DOHH2 (cell line): ENCODE measurements around the gene MADD.

Source experiments
- H3F3A ChIP-seq: fragments of 200-600 bp; sonication (generic), shearing (Covaris generic); 2 replicates; pipeline ENCODE4 v1.6.0; 2016; ENCODE audit warnings: antibody characterized with exemption, mild to moderate bottlenecking; ENCODE audit not compliant: control insufficient read depth, insufficient read depth
- H3K27ac ChIP-seq: fragments of 200-600 bp; sonication (generic); 2 replicates; pipeline ENCODE4 v1.5.1; 2014; ENCODE audit warnings: low read depth, mild to moderate bottlenecking, low read length, moderate library complexity
- H3K27me3 ChIP-seq: fragments of 200-600 bp; sonication (generic); 2 replicates; pipeline ENCODE4 v1.6.1; 2014; ENCODE audit warnings: mild to moderate bottlenecking, low read length, mixed read lengths; ENCODE audit not compliant: control insufficient read depth
- H3K36me3 ChIP-seq: fragments of 200-600 bp; sonication (generic); 2 replicates; pipeline ENCODE4 v1.6.1; 2014; ENCODE audit warnings: mild to moderate bottlenecking, low read length, moderate library complexity, mixed read lengths; ENCODE audit not compliant: control insufficient read depth
- H3K4me1 ChIP-seq: fragments of 200-600 bp; sonication (generic); 2 replicates; pipeline ENCODE4 v1.6.1; 2014; ENCODE audit warnings: mild to moderate bottlenecking, low read length, mixed read lengths; ENCODE audit not compliant: control insufficient read depth
- H3K4me2 ChIP-seq: fragments of 200-600 bp; sonication (generic); 2 replicates; pipeline ENCODE4 v1.6.0; 2014; ENCODE audit warnings: mild to moderate bottlenecking, low read length, moderate library complexity
- H3K4me3 ChIP-seq: fragments of 200-600 bp; sonication (generic); 2 replicates; pipeline ENCODE4 v1.5.1; 2014; ENCODE audit warnings: mild to moderate bottlenecking, low read length, mixed read lengths
- H3K79me2 ChIP-seq: fragments of 200-600 bp; sonication (generic); 2 replicates; pipeline ENCODE4 v1.6.1; 2014; ENCODE audit warnings: mild to moderate bottlenecking, low read length, mixed read lengths; ENCODE audit not compliant: control insufficient read depth
- H3K9me2 ChIP-seq: fragments of 200-600 bp; sonication (generic); replicated peaks from 2 replicates; pipeline ENCODE4 v1.6.1; 2014; ENCODE audit warnings: mild to moderate bottlenecking, low read length, mixed read lengths; ENCODE audit not compliant: control insufficient read depth
- H3K9me3 ChIP-seq: fragments of 200-600 bp; sonication (generic); 2 replicates; pipeline ENCODE4 v1.6.1; 2014; ENCODE audit warnings: antibody characterized with exemption, low read length, mixed read lengths; ENCODE audit not compliant: control insufficient read depth, insufficient read depth
- H4K20me1 ChIP-seq: fragments of 200-600 bp; sonication (generic); 2 replicates; pipeline ENCODE4 v1.6.0; 2014; ENCODE audit warnings: low read depth, mild to moderate bottlenecking, antibody characterized with exemption, low read length, moderate library complexity; ENCODE audit not compliant: control insufficient read depth, insufficient read depth
- CTCF ChIP-seq: fragments of 200-600 bp; sonication (generic); IDR thresholded peaks from one replicate; pipeline ENCODE4 v1.5.1; 2014; ENCODE audit warnings: antibody characterized with exemption, mild to moderate bottlenecking, low read depth, low read length; ENCODE audit not compliant: poor library complexity, severe bottlenecking
- EZH2phosphoT487 ChIP-seq: fragments of 200-600 bp; sonication (generic); IDR thresholded peaks from 2 replicates; pipeline ENCODE4 v1.6.1; 2017; ENCODE audit warnings: borderline replicate concordance, mild to moderate bottlenecking, antibody characterized with exemption, low read length, moderate library complexity, mixed read lengths

The MADD gene

DNA sequence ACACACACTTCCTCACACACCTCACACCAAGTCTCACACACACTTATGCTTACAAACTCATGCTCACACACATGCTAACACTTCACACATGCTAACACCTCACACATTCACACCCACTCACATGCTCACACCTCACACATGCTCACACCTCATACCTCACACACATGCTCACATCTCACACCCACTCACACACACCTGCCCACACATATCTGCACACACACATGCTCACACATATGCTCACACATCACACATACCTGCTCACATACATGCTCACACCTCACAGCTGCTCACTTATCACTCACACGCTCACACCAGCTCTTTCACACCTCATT is 87.0 kb downstream of the MADD start:
- Histone ChIP-seq H3K4me3 (no peak overlapping the region), H3K4me1 (no peaks in the 10 kb centered on the region; the same call in 1 of the 2 replicates), H3K9me3 (peaks cover 8% of the 10 kb centered on the region; the same call in 1 of the 2 replicates), H4K20me1 (no peaks in the 10 kb centered on the region), H3K9me2 (no peaks in the 10 kb centered on the region), H3F3A (peaks cover 8% of the 10 kb centered on the region; the same call in 1 of the 2 replicates), H3K79me2 (peaks cover 18% of the 10 kb centered on the region), H3K27ac (no peak overlapping the region), H3K4me2 (no peak overlapping the region), H3K36me3 (peaks cover 32% of the 10 kb centered on the region), H3K27me3 (no peaks in the 10 kb centered on the region)
- TF ChIP-seq CTCF (no peak), EZH2phosphoT487 (no peak)

DNA sequence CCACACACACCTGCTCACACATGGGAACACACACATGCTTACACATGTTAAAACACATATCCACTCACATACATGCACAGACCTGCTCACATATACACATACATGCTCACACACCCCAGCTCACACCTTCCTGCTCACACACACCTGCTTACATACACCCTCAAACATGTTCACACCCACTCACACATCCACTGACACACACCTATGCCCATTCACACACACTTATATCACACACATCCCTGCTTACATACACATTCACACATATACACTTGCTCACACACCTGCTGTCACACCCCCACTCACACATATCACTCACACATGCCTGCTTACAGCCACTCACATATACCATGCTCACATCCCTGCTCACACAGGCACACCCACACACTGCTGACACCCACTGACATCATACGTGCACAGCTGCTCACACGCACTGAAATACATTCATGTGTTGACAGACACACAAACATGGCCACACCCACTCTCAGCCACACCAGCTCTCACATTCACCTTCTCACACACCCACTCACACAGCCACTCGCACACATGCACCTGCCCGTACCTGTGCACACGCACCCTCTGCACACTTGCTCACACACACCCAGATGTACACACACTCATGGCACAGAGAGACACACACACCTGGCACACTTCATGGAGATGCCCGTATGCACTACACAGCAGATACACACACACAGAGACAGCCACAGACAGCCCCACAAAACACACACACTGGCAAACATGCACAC is 88.2 kb downstream of the MADD start:
- Histone ChIP-seq H3K4me2 (no peak overlapping the region), H4K20me1 (no peaks in the 10 kb centered on the region), H3K79me2 (peaks cover 18% of the 10 kb centered on the region), H3K9me3 (peaks cover 8% of the 10 kb centered on the region; the same call in 1 of the 2 replicates), H3K4me1 (no peaks in the 10 kb centered on the region; the same call in 1 of the 2 replicates), H3K27ac (no peak overlapping the region), H3K36me3 (peaks cover 32% of the 10 kb centered on the region), H3K9me2 (no peaks in the 10 kb centered on the region), H3K27me3 (no peaks in the 10 kb centered on the region), H3K4me3 (no peak overlapping the region), H3F3A (peaks cover 8% of the 10 kb centered on the region; the same call in 1 of the 2 replicates)
- TF ChIP-seq EZH2phosphoT487 (no peak), CTCF (no peak)

DNA sequence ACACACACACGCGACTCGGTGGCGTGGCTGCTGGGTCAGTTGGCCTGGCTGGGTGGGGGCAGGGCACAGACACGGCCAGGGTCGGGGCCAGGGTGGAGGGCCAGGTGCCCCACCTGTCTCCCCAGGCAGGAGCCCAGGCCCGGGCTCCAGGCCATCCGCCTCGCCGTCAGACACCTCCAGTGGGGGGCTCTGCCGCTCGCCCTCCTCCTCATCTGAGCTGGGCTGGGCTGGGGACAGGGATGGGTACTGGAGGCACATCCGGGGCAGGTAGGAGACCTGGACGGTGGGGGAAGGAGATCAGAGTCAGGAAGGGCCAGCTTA is 88.8 kb downstream of the MADD start:
- Histone ChIP-seq H3K4me2 (no peak overlapping the region), H3K36me3 (peaks cover 32% of the 10 kb centered on the region), H3K4me3 (no peak overlapping the region), H3K9me3 (peaks cover 8% of the 10 kb centered on the region; the same call in 1 of the 2 replicates), H3K27me3 (no peaks in the 10 kb centered on the region), H4K20me1 (no peaks in the 10 kb centered on the region), H3K27ac (no peak overlapping the region), H3K9me2 (no peaks in the 10 kb centered on the region), H3F3A (peaks cover 8% of the 10 kb centered on the region; the same call in 1 of the 2 replicates), H3K79me2 (peaks cover 19% of the 10 kb centered on the region), H3K4me1 (no peaks in the 10 kb centered on the region; the same call in 1 of the 2 replicates)
- TF ChIP-seq EZH2phosphoT487 (no peak), CTCF (no peak)
